ENCODE data around the gene PTMA.
"Not testable (repeated sequence)": the region's sequence is repeated elsewhere in the genome, so short reads cannot be mapped to it uniquely, and the experiment has no call there.

Gene PTMA

GRCh38 chr2:231749016-231749415, 40.7 kb downstream of the PTMA start:
- DNase-seq (ENCODE audit: low read depth in 1 of 2, low spot score in 1 of 2): not testable (repeated sequence)

- no peak for DNase-seq (ENCODE audit: low read depth in 1 of 2, low spot score in 1 of 2)
Measured at GRCh38 chr2:231751042-231751815, 42.9 kb downstream of the PTMA start.

GRCh38 chr2:231752061-231752460, 43.7 kb downstream of the PTMA start:
- DNase-seq (ENCODE audit: low read depth in 1 of 2, low spot score in 1 of 2): no peak

- DNase-seq (ENCODE audit: low read depth in 1 of 2, low spot score in 1 of 2): no peak
Measured at GRCh38 chr2:231761735-231762134, 53.4 kb downstream of the PTMA start.

Data from activated T-helper 1 cell treated with anti-CD3 and anti-CD28 coated beads, Interleukin-2, amount 50 U/mL, for 16 hours (primary cell).